NB4 (cell line): ENCODE results near the gene OSBPL1A.

ENCODE experiments used
- CTCF ChIP-seq: IDR thresholded peaks from one replicate; pipeline ENCODE4 v1.5.1; 2012; ENCODE audit warnings: low read depth, low read length
- POLR2A ChIP-seq: IDR thresholded peaks from 2 replicates; pipeline ENCODE4 v1.6.1; 2011; ENCODE audit warnings: mild to moderate bottlenecking; ENCODE audit not compliant: insufficient read length; ENCODE audit errors: extremely low read depth

- TF ChIP-seq CTCF (no peak), POLR2A (no peak)
Observed at GRCh38 chr18:24372279-24372872, 25.2 kb downstream of the OSBPL1A start.
